Posterior vena cava (tissue), 2 donors: Measurements from ENCODE around the gene CABLES1. TPM values are rescaled to one million over a fixed set of nuclear protein-coding genes. Genes with fewer than 3 reads are reported as not detected.
A peak's percentile ranks its signal among the peaks of the same experiment; 100 is the strongest.

ENCODE experiments used
- DNase-seq: peaks from one replicate; pipeline ENCODE4 v3.0.0-alpha.2; 2020; ENCODE audit warnings: low spot score
- intact Hi-C, 2 donors: fragments of 100-400 bp; cut with DNase I; formaldehyde crosslinking; loops; one replicate each; pipeline versions ENCODE4 v1.14.1 to v1.14.2; 2022 to 2023
- total RNA-seq, 2 donors: library from RNA; stranded (reverse); fragmentation: NEBNext Ultra II Directional; extraction: Animal tissue kit (Norgen Biotek cat#: 25700); gene quantifications; one replicate each; pipeline ENCODE4 v1.2.1, GENCODE V29; 2021
- donor health status: DM: yes; HTN: yes; CAD: no.
- donor health status: DM: yes; HTN: yes; CAD: no.

CABLES1 gene
- total RNA-seq, 2 donors from 2014 or later: 9.3 to 10.8 TPM

DNA sequence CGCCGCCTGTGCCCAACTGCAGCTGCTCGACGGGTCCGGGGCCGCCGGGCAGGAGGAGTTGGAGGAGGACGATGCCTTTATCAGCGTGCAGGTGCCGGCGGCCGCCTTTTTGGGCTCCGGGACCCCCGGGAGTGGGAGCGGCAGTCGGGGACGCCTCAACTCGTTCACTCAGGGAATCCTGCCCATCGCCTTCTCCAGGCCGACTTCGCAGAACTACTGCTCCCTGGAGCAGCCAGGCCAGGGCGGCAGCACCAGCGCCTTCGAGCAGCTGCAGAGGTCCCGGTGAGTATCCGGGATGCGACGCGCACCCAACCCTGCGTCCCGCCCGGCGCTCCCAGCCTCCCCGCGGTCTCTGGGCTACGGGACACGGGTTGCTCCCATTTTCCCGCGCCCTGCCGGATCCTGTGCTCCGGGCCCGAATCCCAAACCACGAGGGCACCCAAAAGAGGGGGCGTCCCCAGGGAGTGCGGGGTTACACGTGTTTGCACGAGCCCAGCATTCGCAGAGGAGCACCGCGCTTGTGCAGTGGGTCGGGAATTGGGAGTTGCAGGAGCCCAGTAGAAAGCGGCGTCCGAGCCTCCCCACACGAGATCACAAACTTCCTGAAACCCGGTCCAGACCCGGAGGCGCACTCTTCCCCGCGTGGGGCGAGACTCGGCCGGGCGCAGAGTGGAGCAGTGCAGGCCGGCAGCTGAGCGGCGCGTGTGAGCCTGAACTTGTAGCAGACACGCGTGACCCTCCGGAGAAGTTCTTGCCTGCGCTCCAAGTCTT, 1.2 kb downstream of the CABLES1 start:
- DNase-seq: peak; percentile 90
- intact Hi-C loops: loop anchor here (5.0 to 10.0 kb wide), 3 partner anchors 96 to 228 kb away; no protein-coding TSS in a partner anchor

DNA sequence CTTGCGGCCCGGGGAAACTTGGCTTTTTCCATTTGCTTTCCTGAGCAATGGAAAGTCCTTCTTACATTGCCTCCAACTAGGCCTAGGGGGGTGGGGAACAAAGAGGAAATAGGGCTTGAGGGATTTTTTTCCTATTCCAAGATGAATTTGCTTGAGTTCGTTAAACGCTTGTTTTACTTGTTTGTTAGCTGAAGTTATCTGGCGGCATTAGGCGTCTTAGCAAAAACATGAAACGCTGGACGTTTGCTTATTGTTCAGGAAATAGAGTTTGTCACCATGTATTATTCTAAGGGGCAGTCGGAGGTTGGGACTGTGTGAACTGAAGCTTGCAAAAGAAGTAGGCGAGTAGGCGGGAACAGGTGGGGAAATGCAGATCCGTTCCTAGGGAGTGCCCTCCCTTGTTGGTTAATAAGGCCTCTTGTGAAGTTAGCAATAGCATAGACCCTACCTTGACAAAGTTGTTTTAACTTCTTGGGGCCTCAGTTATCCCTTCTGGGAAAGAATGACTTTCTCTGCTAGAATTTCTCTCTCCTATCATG, 1.9 kb downstream of the CABLES1 start:
- intact Hi-C loops: loop anchor here (5.0 to 10.0 kb wide), 3 partner anchors 95 to 228 kb away; no protein-coding TSS in a partner anchor
- peak; percentile 4 for DNase-seq

DNA sequence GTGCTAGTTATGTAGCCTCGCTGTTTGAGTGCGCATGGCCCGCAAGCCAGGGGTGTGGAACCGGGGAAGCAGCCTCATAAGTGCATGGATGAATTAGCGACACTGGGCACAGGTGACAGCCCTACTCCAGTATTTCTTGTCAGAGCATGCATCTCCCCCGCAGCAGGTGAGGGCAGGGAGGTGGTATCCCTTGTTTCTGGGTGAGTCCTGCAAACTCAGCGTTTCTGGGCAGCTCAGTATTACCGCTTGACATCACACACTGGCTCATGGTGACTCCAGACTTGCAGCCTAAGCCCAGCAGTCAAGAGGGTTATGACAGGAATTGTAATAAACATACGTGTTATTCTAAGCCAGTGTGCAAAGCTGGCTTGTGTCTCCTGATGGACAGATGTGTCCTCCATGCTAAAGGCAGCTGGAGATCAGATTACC, 2.5 kb downstream of the CABLES1 start:
- intact Hi-C loops: loop anchor here (5.0 to 10.0 kb wide), 3 partner anchors 94 to 227 kb away; no protein-coding TSS in a partner anchor
- DNase-seq: peak; percentile 45

DNA sequence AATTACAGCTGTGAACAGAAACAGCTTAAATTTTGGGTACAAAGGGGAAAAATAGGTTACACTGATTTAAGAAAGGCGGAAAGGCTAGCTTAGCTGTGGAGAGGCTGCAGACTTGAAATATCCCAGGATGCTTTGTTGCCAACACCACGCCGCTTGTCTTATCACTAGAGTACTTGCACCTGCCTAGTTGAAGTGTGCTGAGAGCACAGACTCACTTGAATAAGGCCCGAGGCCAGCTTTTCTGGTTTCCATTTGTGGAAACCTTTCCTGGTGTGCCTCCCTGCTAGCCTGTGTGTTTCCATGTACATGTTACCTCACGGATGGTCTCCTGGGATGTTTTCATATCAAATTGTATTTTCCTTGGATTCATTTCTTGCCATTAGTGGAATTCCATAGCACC, 3.2 kb downstream of the CABLES1 start:
- intact Hi-C loops: loop anchor here (5.0 to 10.0 kb wide), 3 partner anchors 94 to 226 kb away; no protein-coding TSS in a partner anchor
- peak; percentile 40 for DNase-seq

DNA sequence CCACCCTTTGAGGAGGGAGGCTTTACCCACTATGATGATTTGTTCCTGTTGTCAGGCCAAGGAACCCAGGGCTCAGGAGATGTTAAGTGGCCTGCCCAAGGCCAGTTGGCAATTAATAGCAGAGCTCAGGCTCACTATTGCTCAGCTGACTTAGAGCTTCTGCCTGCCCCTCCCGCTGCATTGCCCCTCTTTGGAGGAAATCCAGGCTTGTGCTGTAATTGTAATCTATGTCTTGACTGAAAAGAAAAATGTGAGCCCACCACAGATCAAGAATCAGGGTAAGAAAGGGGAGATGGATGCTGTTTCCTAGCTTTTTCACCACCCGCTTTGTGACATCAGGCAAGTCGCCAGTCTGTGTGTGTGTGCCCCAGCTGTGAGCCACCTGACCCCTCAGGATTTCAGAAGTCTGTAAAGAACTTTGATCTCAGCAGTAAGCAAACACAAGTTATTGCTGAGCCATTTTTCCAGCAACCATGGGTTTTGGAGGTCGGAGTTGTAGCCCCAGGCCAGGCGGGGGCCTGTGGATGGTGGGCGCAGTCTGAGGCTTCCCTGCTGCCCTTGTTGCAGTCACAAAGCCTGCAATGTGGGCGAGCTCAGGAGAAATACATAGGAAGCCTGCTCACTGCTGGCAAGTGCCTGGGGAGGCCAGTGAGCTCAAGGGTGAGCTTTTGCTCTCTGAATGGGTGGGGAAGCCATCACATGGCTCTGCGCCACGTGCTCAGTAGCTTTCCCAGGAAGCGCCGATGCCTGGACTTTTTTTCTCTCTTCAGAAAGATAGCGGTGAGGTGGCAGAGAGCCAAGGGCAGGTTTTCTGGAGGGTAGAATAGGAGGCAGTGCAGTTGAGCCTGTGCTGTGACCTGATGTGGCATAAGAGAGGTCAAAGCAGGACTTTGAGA, 6.1 kb downstream of the CABLES1 start:
- intact Hi-C loops: loop anchor here in 1 of 2 donors (10.0 kb wide), 1 partner anchor 123 kb away; no protein-coding TSS in a partner anchor

DNA sequence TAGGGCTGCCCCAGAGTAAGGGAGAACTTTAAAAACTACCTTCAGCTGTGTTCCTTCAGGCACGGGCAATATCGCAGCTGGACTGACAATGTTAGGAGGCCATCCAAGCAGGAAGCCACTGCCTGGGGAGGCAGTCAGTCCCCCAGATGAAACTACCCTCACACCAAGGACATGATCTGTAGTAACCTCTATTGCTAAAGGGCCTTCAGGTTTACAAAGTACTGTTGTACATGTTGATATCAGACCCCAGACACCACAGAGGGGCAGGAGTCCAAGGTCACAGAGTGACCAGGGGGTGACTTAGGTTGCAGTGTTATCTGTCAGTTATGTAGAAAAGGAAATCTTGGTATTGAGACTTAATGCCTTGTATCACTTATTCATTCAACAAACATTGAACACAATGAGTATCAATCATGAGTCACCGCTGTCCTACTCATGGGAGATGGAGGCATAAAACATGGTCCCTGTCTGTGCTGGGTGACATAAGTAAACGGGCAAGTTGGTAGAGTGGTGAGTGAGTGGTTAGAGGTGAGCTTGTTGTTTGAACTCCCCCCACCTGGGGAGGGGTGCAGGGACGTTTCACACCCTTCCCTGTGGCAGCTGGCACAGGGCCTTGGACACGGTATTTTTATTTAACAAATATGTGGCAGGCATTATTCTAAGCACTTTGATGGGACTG, 7.1 kb downstream of the CABLES1 start:
- intact Hi-C loops: loop anchor here in 1 of 2 donors (10.0 kb wide), 1 partner anchor 122 kb away; no protein-coding TSS in a partner anchor
- peak; percentile 7 for DNase-seq

More for the DNA sequence above, 6.1 kb downstream of the CABLES1 start:
- DNase-seq: peak; percentile 70

DNA sequence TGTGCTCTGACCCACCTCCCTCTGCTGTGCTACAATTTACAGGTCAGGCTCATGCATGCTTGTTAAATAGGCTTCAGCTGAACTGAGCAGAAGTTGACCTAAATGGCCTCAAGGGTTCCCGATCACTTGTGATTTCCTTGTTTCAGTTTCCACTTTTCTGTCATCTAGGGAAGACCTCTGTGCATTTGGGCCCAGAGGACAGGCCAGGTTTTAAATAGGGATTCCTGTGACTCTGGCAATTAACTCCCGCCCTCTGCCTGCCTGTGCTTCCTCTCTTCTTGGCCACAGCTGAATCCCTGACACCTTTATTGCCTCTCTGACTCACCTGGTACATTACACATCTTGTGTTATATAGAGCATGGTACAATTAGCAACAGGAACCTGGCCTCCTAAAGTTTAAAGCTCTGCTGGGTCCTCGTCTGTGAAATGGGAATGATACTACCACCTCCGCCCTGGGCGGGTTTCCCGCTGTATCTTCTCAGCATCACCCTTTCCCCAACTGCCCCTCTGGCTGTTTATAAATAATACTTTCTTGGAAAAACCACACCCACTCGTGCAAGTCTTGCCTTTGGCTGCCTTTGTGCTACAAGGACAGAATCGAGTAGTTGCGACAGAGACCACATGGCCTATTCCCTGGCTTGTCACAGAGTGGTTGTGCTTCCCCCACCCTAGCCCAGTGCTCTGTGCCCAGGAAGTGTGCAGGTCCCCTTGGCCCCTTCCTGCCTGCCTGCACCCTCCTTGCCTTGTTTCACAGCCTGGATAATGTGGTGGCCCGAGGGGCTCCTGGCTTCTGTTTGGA, 7.9 kb downstream of the CABLES1 start:
- intact Hi-C loops: loop anchor here in 1 of 2 donors (10.0 kb wide), 1 partner anchor 122 kb away; no protein-coding TSS in a partner anchor
- peak; percentile 82 for DNase-seq

DNA sequence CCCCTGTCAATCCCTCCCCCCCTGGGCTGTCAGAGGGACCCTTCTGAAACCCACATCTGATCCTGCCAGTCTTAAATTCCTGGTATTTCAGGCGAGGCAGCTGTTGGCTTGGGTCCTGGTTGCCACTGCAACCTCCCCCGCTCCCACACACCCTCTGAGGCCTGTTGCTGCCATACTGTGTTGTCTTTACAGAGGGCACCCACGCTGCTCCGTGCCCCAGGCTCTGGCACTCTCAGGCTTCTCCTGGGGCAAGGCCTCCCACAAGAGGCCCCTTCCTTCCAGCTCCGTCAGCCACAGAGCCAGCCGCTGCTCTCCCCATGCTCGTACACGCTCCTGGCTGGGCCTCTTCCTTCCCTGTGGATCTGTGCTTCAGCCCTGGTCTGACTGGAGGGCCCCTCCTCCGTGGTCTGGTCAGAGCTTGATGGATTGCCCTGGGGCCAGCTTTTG, 8.6 kb downstream of the CABLES1 start:
- intact Hi-C loops: loop anchor here in 1 of 2 donors (10.0 kb wide), 1 partner anchor 121 kb away; no protein-coding TSS in a partner anchor
- DNase-seq: peak; percentile 78

DNA sequence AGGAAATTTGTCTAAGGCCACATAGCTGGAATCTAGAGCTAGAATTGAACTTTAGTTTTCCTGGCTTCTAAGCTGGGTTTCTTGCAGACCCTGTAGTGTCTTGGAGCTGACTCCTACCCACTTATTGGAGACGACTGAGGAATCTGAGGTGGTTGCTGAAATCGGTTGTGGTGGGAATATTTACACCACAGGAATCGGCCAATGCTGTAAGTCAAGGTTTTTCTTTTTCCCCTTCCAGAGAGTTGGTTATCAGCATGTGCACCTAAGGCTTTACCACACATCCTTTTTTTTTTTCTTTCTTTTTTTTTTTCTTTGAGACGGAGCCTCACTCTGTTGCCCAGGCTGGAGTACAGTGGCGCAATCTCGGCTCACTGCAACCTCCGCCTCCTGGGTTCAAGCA, 9.4 kb downstream of the CABLES1 start:
- no peak for DNase-seq
- intact Hi-C loops: loop anchor here in 1 of 2 donors (10.0 kb wide), 1 partner anchor 120 kb away; no protein-coding TSS in a partner anchor

DNA sequence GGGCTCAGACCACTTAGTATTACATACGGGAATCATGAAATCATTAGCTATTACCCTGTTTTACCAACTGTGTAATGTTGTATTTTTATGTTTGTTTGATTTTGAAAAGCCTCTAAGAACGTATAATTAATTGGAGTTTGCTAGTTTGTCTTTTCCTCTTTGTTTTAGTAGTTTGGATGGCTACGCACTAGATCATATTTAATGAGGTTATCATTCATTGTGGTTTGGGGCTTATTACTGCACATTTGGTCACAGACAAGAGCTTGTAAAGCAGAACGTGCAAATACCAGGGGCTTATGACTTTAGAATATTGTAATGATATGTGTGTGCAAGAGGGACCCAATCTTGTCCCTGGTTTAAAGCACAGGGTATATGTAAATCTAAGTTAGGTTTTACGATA, 10.3 kb downstream of the CABLES1 start:
- intact Hi-C loops: loop anchor here in 1 of 2 donors (10.0 kb wide), 1 partner anchor 119 kb away; no protein-coding TSS in a partner anchor
- no peak for DNase-seq

DNA sequence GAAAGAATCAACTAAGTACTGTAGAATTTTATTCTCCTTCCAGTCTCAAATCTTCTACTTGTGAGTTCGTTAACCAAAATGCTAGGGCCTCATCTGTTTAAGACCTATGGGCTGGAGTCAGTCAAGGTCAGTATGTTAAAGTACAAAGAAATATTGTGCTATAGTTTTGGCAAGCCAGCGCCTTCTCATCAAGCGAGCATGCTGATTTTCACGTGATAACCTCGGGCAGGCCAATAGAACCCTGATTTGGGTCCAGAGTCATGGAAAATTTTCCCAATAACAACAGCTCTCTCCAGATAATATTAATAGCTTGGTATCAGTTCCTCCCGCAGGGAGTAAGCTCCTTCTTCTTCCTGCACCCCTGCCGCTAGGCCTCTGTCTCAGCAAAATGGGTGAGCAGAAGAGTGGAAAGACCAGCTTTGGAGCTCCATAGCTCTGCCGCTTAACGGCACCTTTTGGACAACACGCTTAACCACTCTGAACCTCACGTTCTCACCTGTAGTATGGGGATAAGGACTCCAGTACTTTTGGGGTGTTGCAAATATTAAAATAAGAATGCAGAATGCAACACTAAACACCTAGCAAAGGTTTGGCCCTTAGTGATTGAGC, 11.7 kb downstream of the CABLES1 start:
- peak; percentile 58 for DNase-seq
- intact Hi-C loops: loop anchor here in 1 of 2 donors (10.0 kb wide), 1 partner anchor 118 kb away; no protein-coding TSS in a partner anchor

DNA sequence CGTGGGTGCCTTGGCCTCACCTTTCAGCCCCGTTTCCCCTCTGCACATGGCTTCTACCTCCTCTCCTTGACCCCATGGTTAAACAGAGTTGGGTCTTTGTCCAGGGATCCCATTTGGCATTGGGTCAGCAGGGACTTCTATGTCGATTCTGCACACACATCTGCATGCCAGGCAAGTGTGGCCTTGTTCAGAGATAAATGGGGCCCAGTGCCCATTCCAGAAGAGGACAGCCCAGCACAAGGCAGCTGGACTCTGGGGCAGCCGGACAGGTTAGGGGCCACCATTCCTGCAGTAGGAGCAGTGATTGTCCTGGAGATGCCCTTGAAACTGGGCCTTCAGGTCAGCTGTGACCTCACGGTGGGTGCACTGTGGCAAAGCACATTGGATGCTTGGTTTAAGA, 13.1 kb downstream of the CABLES1 start:
- no peak for DNase-seq
- intact Hi-C loops: loop anchor here in 1 of 2 donors (10.0 kb wide), 1 partner anchor 116 kb away; no protein-coding TSS in a partner anchor

DNA sequence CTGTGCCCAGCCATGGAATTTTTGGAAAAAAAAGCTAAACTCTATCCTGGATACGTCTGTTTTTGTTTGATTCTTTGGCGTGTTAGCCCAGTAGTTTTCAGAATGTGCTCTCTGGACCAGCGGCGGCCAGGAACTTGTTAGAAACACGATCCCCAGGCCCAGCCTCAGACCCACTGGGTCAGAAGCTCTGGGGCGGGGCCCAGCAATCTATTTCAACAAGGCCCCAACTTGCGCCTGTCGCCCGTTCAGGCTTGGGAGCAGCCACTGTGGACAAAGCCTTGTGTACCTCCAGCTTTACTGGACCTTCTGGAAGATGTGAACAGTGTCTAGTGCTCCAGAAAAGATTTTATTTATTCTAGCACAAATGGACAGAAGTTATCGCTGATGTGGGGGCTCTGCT, 14.3 kb downstream of the CABLES1 start:
- intact Hi-C loops: loop anchor here in 1 of 2 donors (10.0 kb wide), 1 partner anchor 115 kb away; no protein-coding TSS in a partner anchor
- no peak for DNase-seq

DNA sequence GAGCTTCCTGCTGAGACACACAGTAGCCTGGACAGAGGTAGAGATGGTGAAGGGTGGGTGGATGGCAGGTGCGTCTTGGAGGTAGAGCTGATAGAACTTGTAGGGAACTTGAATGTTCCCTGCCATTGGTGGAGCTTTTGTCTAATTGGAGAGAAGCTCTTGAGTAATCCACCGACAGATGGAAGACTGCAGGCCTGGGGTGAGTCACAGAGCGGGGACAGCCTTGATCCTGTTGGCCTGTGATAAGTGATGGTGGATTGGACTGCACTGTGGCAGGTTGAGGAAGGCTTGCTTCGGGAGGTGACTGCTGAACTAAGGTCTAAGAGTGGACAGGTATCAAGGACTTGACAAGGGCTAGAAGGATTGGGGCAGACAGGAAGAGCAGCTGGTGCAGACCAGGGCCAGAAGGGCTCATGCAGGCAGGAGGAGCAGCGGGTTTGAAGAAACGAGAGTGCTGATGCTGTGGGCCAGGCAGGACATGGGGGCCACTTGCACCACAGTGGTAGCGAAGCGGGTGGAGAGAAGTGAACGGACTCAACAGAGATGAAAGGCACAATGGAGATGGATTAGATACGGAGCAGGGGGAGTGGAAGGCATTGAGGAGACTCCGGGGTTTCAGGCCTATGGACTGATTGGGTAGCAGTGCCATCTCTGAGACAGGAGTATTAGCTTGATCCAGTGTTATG, 16.3 kb downstream of the CABLES1 start:
- intact Hi-C loops: no loop called here
- DNase-seq: peak; percentile 63

DNA sequence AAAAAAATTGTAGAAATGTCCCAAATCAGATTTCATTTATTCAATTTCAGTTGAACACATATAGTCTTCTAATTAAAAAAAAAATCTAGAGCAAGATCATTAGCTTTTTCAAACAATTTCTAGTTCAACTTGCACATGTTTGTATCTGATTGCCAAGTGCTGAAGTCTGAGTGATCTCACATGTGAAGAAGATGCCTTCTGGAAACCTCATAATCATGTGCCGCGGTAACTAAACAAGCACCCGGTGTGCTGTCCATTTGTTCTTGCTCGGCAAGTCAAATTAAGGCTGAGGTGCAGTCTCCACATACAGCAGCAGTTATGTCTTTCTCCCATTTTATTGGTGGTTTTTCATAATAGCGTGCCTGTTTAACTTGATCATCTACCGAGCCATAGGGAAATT, 18.7 kb downstream of the CABLES1 start:
- intact Hi-C loops: no loop called here
- DNase-seq: no peak

DNA sequence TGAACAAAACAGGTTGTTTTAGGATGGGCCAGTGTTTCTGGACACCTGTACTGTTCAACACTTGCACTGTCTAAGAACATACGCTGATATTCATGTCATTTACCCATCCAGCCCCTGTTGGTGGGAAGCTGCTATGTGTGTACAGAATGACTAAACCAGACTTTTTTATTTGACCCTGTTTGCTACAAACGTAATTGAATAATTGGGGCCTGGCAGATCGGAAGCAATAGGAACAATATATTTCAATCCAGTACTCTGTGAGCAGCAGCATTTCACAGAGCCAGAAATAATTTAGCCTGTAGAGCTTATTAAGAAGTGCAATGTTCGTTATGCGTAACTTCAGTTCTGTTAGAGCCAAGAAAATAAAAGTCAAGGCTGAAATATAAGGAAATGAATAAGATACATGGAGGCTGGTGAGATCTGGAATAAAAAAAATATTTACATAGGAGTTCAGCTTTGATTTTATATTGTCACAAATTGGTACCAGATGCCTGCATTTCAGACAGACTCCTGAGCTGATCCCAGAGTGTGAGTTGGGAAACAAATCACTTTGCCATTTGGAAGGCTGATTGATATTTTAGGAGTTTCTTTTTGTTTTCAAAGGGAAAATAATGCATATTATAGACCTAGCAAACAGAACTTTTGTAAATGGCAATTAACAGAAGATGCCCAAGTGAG, 19.7 kb downstream of the CABLES1 start:
- intact Hi-C loops: no loop called here

More for the DNA sequence above, 19.7 kb downstream of the CABLES1 start:
- no peak for DNase-seq
